ENCODE measurements around the gene TLR10.

Gene TLR10

GRCh38 chr4:38730830-38731646, 51.8 kb downstream of the TLR10 start:
- peak; percentile 76 for DNase-seq (ENCODE audit: low read depth)

GRCh38 chr4:38730493-38730829, 52.3 kb downstream of the TLR10 start:
- no peak for DNase-seq (ENCODE audit: low read depth)

- no peak for DNase-seq (ENCODE audit: low read depth)
These were observed 54.1 kb downstream of the TLR10 start for GRCh38 chr4:38728631-38729141.

DNA sequence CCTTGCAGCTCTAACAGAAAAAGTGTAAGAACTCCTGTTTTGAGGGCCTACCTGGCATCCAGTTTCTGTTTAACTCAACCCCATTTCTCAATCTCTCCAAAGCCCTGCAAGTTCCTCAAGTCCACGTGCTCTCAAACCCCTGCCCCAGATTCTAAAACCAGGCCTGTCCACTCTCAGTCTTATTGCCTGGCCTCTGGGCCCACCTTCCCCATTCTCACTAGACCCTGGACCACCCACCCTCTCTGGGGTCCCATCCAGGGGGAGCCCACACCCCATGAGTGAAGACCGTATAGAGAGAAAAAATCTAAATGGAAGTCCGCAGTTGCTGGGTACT, 58.3 kb downstream of the TLR10 start:
- DNase-seq (ENCODE audit: low read depth) = no peak

- peak; percentile 21 for DNase-seq (ENCODE audit: low read depth)
These were observed 58.9 kb downstream of the TLR10 start for GRCh38 chr4:38723726-38724474.

DNA sequence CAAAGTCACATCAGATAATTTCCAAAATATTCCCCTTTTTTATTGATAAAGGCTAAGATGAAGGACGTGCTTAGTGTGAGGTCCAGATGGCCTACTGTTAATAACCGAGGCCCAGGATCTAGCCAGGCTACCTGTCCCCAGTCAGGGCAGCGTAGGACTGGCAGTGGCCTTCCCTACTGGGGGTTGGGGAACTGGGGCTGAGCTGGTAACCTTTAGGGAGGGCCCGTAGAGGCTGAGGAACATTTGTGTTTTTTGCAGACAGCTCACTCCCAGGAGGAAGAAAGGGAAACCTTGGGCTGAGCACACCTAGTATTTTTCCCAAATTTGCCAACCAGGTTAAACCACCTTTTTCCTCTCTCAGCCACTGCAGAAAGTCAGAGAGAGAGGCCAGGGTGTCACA, 59.7 kb downstream of the TLR10 start:
- DNase-seq (ENCODE audit: low read depth) = no peak
